22Rv1 (cell line): ENCODE measurements around the gene ATP5ME.

Experiments
- ZFX ChIP-seq: fragments of 450-650 bp; IDR thresholded peaks from 2 replicates; pipeline ENCODE4 v1.6.1; 2017; ENCODE audit warnings: antibody characterized with exemption, borderline replicate concordance
- TF ChIP-seq, protein P1 (sequence below): fragments of 450-650 bp; IDR thresholded peaks from 2 replicates; pipeline ENCODE4 v1.5.1; 2017; ENCODE audit warnings: mild to moderate bottlenecking

DNA sequence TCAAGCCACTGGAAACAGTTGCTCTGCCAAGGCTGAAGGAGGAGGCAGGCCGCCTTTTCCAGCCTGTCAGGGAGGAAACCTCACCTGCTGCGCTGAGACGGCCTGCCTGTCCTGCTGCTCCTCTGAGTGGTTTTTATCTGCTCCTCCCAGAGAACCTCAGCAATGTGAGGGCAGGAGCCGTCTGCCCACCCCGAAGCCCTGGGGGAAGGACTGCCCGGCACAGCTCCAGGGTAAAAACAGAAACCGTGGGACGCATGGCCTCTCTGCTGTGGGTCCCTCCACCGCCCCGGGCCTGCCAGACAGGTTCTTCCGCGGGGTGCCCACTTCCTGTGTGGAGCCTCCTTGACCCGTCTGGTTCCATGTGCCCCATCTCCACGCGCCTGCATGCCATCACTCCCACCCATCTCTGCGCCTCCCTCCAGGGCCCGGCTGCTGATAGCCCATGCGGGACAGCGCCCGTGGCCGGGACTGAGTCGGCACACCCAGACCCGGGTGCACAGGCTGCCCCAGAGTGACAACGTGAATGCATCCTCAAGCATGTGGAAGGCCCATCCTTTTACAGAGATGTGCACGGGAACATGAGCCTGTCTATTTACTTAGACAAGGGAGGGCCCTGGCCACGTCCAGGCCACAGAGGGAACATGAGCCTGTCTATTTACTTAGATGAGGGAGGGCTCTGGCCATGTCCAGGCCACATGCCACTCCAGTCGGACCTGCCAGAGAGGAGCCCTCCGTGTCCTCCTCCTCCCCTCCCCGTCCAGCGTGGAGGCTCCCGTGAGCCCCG lies 18.9 kb upstream of the ATP5ME start:
- TF ChIP-seq, protein P1, sequence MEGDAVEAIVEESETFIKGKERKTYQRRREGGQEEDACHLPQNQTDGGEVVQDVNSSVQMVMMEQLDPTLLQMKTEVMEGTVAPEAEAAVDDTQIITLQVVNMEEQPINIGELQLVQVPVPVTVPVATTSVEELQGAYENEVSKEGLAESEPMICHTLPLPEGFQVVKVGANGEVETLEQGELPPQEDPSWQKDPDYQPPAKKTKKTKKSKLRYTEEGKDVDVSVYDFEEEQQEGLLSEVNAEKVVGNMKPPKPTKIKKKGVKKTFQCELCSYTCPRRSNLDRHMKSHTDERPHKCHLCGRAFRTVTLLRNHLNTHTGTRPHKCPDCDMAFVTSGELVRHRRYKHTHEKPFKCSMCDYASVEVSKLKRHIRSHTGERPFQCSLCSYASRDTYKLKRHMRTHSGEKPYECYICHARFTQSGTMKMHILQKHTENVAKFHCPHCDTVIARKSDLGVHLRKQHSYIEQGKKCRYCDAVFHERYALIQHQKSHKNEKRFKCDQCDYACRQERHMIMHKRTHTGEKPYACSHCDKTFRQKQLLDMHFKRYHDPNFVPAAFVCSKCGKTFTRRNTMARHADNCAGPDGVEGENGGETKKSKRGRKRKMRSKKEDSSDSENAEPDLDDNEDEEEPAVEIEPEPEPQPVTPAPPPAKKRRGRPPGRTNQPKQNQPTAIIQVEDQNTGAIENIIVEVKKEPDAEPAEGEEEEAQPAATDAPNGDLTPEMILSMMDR = no peak
- TF ChIP-seq ZFX = no peak
